Stimulated activated CD4-positive, alpha-beta T cell treated with anti-CD3 and anti-CD28 coated beads, Interleukin-15, amount 100 ng/mL, for 1 hour (primary cell): ENCODE data around the gene ZNF619.
"Not testable (repeated sequence)": the region's sequence is repeated elsewhere in the genome, so short reads cannot be mapped to it uniquely, and the experiment has no call there.

Source experiments
- DNase-seq, 2 donors: peaks; one replicate each; pipeline ENCODE4 v3.0.0-alpha.2; 2020; ENCODE audit warnings: low read depth in 1 of 2, low spot score in 1 of 2

The ZNF619 gene

GRCh38 chr3:40476478-40477470, at the start of gene ZNF619:
Gene ZNF619, plus strand, starts transcription at chr3:40477122. Its CDS starts 858 bp downstream, at chr3:40477980.
- peak; percentile 13 to 34 for DNase-seq

- no peak for DNase-seq
Observed at GRCh38 chr3:40432793-40433192, 44.1 kb upstream of the ZNF619 start.

- no peak for DNase-seq
Observed at GRCh38 chr3:40437889-40438288, 39.0 kb upstream of the ZNF619 start.

- no peak for DNase-seq
Observed at GRCh38 chr3:40445062-40445461, 31.9 kb upstream of the ZNF619 start.

GRCh38 chr3:40445880-40446279, 31.0 kb upstream of the ZNF619 start:
- DNase-seq: no peak

- DNase-seq: no peak
Observed at GRCh38 chr3:40450438-40450837, 26.5 kb upstream of the ZNF619 start.

- DNase-seq: no peak
Observed at GRCh38 chr3:40451551-40451950, 25.4 kb upstream of the ZNF619 start.

GRCh38 chr3:40452057-40452456, 24.9 kb upstream of the ZNF619 start:
- no peak for DNase-seq

- no peak for DNase-seq
Observed at GRCh38 chr3:40452562-40452875, 24.4 kb upstream of the ZNF619 start.

GRCh38 chr3:40452876-40453730, 23.8 kb upstream of the ZNF619 start:
- peak; percentile 85 to 88 for DNase-seq

- DNase-seq: no peak
Observed at GRCh38 chr3:40453933-40454332, 23.0 kb upstream of the ZNF619 start.

- DNase-seq: no peak
Observed at GRCh38 chr3:40455328-40455727, 21.6 kb upstream of the ZNF619 start.

GRCh38 chr3:40456279-40456939, 20.5 kb upstream of the ZNF619 start:
- no peak for DNase-seq

GRCh38 chr3:40456940-40457823, 19.7 kb upstream of the ZNF619 start, which contains the start of gene RPL14:
Gene RPL14, plus strand, starts transcription at chr3:40457339. Its CDS starts 133 bp downstream, at chr3:40457472.
- DNase-seq: peak; percentile 84 to 90

GRCh38 chr3:40458473-40458872, 18.4 kb upstream of the ZNF619 start:
- no peak for DNase-seq

- DNase-seq: not testable (repeated sequence)
Observed at GRCh38 chr3:40460481-40460880, 16.4 kb upstream of the ZNF619 start.

- no peak for DNase-seq
Observed at GRCh38 chr3:40461161-40461560, 15.8 kb upstream of the ZNF619 start.

GRCh38 chr3:40462838-40463237, 14.1 kb upstream of the ZNF619 start:
- DNase-seq: not testable (repeated sequence)

GRCh38 chr3:40463579-40463978, 13.3 kb upstream of the ZNF619 start:
- DNase-seq: no peak
